Psoas muscle (tissue), 8 donors: ENCODE data around the gene FCER1A. TPM values are rescaled to one million over a fixed set of nuclear protein-coding genes. Genes with fewer than 3 reads are reported as not detected.

Source experiments
- ATAC-seq, 4 donors: fragments of 200-7000 bp; cut with Tn5 transposase; one replicate each; pipeline ENCODE4 v1.9.1; 2020; ENCODE audit warnings: moderate library complexity in 3 of 4, mild to moderate bottlenecking in 2 of 4
- DNase-seq, 2 donors: peaks; one replicate each; pipeline ENCODE4 v3.0.0-alpha.2; 2020
- H3K27ac ChIP-seq: fragments of 200-600 bp; one replicate; pipeline ENCODE4 v1.8.0; 2022
- H3K27me3 ChIP-seq, 3 donors: fragments of 200-600 bp in 1 of 3; one replicate each; pipeline versions ENCODE4 v1.6.1 to v1.8.0; 2013 to 2022; ENCODE audit warnings: low read length in 2 of 3, mild to moderate bottlenecking in 2 of 3, moderate library complexity in 1 of 3; ENCODE audit not compliant: insufficient read depth in 3 of 3
- H3K36me3 ChIP-seq, 2 donors: fragments of 200-600 bp in 1 of 2; one replicate each; pipeline versions ENCODE4 v1.6.1 to v1.8.0; 2013 to 2022; ENCODE audit warnings: low read depth in 1 of 2, mild to moderate bottlenecking in 1 of 2, moderate library complexity in 1 of 2; ENCODE audit not compliant: insufficient read depth in 1 of 2
- H3K4me1 ChIP-seq: fragments of 200-600 bp; one replicate; pipeline ENCODE4 v1.8.0; 2022
- H3K4me3 ChIP-seq: fragments of 200-600 bp; one replicate; pipeline ENCODE4 v1.8.0; 2022; ENCODE audit warnings: mild to moderate bottlenecking
- H3K9me3 ChIP-seq: fragments of 200-600 bp; one replicate; pipeline ENCODE4 v1.8.0; 2022
- CTCF ChIP-seq: fragments of 200-600 bp; IDR thresholded peaks from one replicate; pipeline ENCODE4 v1.8.0; 2022; ENCODE audit warnings: antibody characterized with exemption
- WGBS, 3 donors: extraction: QIAGEN DNeasy Blood & Tissue Kit; methylation state at CpG; one replicate each; pipeline versions ENCODE4 v1.1.6 to v1.1.7; 2013; 5-methylcytosine and 5-hydroxymethylcytosine counted together
- intact Hi-C, 2 donors: fragments of 100-400 bp; cut with DNase I; formaldehyde crosslinking; loops; one replicate each; pipeline versions ENCODE4 v1.11.0 to v1.14.2; 2022
- polyA plus RNA-seq, 3 donors: library from polyadenylated mRNA; stranded (reverse); fragments of 200-250 nt; gene quantifications; one replicate each; pipeline ENCODE4 v1.2.3, GENCODE V29; 2013
- total RNA-seq, 4 donors: library from RNA; stranded (reverse); fragmentation: NEBNext Ultra II Directional in 2 of 4; extraction: Animal tissue kit (Norgen Biotek cat#: 25700) in 2 of 4; gene quantifications; one replicate each; pipeline versions ENCODE4 v1.2.1 to v1.2.4, GENCODE V29; 2021 to 2023
- donor health status: healthy with polysubstance abuse.
- donor health status: DM: no; HTN: no; CAD: no; lungs with moderate emphysema.
- donor health status: Bipolar disorder and iron deficiency.
- donor health status: healthy.
- donor health status: DM: yes; HTN: yes; CAD: no.
- donor health status: DM: no; HTN: no; CAD: no.
- donor health status: DM: no; HTN: no; CAD: no.
- donor health status: DM: yes; HTN: yes; CAD: no.

FCER1A gene
- total and polyA plus RNA-seq, 7 donors: 0.07 to 0.71 (median 0.28) TPM; not detected in 2

DNA sequence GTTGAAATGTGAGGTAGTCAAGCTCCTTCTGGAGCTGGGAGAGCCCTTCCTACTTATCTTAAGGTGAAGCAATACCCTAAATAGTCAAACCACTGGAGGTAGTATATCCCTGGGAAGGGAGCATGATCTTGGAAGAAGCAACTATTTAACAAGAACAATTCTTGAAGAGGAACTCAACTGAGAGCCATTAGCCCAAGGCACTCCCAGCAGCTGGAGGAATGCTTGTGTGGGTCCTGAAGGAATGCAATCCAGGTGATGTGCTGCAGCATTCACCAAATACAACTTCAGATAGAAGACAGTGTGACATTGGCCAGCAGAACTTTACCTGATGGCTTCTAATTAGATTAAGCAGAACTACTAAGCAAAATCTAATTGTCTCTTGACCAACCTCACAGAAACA, 9.5 kb downstream of the FCER1A start:
- H3K36me3 ChIP-seq: no peaks in the 10 kb centered on the region
- no peak for DNase-seq
- intact Hi-C loops: no loop called here

DNA sequence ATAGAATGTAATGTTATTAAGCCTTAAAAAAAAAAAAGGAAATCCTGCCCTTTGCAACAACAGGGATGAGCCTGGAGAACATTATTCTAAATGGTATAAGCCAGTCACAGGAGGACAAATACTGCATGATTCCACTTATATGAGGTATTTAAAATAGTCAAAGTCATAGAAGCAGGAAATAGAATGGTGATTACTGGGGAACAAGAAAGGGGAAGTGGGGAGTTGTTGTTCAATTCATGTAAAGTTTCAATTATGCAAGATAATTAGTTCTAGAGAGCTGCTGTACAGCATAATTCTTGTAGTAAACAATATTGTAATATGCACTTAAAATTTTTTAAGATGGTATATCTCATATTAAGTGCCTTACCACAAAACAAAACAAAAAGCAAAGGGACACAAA, 13.2 kb downstream of the FCER1A start:
- no peaks in the 10 kb centered on the region for H3K4me1 ChIP-seq
- H3K36me3 ChIP-seq: no peaks in the 10 kb centered on the region
- DNase-seq (no peak), ATAC-seq (no peak)
- H3K27ac ChIP-seq: no peak overlapping the region
- TF ChIP-seq CTCF: no peak
- intact Hi-C loops: no loop called here
- H3K27me3 ChIP-seq: no peaks in the 10 kb centered on the region
- no peaks in the 10 kb centered on the region for H3K9me3 ChIP-seq
- H3K4me3 ChIP-seq: no peak overlapping the region

More for the DNA sequence above, 9.5 kb downstream of the FCER1A start:
- ATAC-seq: no peak
- H3K9me3 ChIP-seq: no peaks in the 10 kb centered on the region
- H3K4me3 ChIP-seq: no peak overlapping the region
- TF ChIP-seq CTCF: no peak
- no peaks in the 10 kb centered on the region for H3K27me3 ChIP-seq
- no peaks in the 10 kb centered on the region for H3K4me1 ChIP-seq
- no peak overlapping the region for H3K27ac ChIP-seq

- ATAC-seq (no peak), DNase-seq (no peak)
- no peak overlapping the region for H3K27ac ChIP-seq
- no peaks in the 10 kb centered on the region for H3K9me3 ChIP-seq
- no peak for TF ChIP-seq CTCF
- H3K4me3 ChIP-seq: no peak overlapping the region
- H3K4me1 ChIP-seq: no peaks in the 10 kb centered on the region
- intact Hi-C loops: no loop called here
- no peaks in the 10 kb centered on the region for H3K36me3 ChIP-seq
- H3K27me3 ChIP-seq: no peaks in the 10 kb centered on the region
- WGBS, 3 donors: 59 to 66% (median 64%) methylated on average over 8 of the region's 8 CpGs
Observed at GRCh38 chr1:159318784-159319551, 16.8 kb downstream of the FCER1A start.

DNA sequence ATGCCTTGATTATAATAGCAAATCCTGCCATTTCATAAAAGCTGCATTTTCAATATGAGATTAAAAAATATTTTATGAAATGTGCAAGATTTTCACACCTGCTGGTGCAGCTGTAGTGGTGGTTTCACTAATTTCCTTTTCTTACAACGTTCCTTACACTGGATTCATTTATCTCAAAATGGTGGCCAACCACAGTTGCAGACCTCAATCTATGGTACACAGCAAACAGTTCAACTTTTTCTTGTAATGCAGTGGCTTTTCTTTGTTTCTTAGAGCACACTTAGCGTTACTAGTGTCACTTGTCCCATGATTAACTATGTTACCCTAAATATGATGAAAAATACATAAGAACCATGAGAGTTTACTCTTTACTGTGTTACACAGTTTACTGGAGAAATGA, 32.7 kb downstream of the FCER1A start:
- ATAC-seq (no peak), DNase-seq (no peak)
- 66 to 78% (median 71%) methylated on average over 2 of the region's 2 CpGs for WGBS, 3 donors
- H3K4me1 ChIP-seq: no peaks in the 10 kb centered on the region
- H3K36me3 ChIP-seq: no peaks in the 10 kb centered on the region
- intact Hi-C loops: no loop called here
- no peak for TF ChIP-seq CTCF
- H3K27me3 ChIP-seq: no peaks in the 10 kb centered on the region
- no peak overlapping the region for H3K4me3 ChIP-seq
- no peaks in the 10 kb centered on the region for H3K9me3 ChIP-seq
- no peak overlapping the region for H3K27ac ChIP-seq

DNA sequence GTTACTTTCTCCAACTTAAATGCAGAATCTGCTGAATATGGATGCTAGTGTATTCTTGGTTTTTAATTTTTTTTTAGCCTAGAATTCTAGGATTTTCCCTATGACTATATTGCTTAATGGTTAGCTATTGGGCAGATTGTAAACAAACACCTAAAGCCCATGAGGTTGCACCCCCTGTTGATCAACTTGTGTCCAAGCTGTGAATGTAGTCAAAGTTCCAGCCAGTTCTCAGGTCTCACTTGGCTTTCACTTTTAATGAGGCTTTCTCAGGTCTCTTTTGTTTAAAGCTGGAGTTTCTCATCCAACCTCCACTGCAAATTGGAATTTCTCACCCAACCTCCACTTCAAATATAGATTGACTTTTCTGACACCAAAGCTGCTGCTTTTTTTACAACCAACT, 35.9 kb downstream of the FCER1A start:
- Histone ChIP-seq H3K4me3 (no peak overlapping the region), H3K36me3 (no peaks in the 10 kb centered on the region), H3K4me1 (no peaks in the 10 kb centered on the region), H3K9me3 (no peaks in the 10 kb centered on the region), H3K27ac (no peak overlapping the region), H3K27me3 (no peaks in the 10 kb centered on the region)
- intact Hi-C loops: no loop called here
- DNase-seq (no peak), ATAC-seq (no peak)
- no peak for TF ChIP-seq CTCF
